Esophagus muscularis mucosa (tissue), 3 donors: ENCODE measurements around the gene CCL13.

Source experiments
- POLR2AphosphoS5 ChIP-seq, 2 donors: sonication (generic); formaldehyde crosslinking; IDR thresholded peaks; one replicate each; pipeline ENCODE4 v1.6.1; 2017; ENCODE audit warnings: antibody characterized with exemption in 2 of 2
- TF ChIP-seq, protein P1 (sequence below), 3 experiments: fragments of 200-600 bp in 2 of 3; fragments of 450-650 bp in 1 of 3; sonication (generic) in 2 of 3; IDR thresholded peaks; one replicate each; pipeline ENCODE4 v1.5.1; 2017 to 2019; ENCODE audit warnings: antibody characterized with exemption in 3 of 3, mild to moderate bottlenecking in 2 of 3, moderate library complexity in 1 of 3

DNA sequence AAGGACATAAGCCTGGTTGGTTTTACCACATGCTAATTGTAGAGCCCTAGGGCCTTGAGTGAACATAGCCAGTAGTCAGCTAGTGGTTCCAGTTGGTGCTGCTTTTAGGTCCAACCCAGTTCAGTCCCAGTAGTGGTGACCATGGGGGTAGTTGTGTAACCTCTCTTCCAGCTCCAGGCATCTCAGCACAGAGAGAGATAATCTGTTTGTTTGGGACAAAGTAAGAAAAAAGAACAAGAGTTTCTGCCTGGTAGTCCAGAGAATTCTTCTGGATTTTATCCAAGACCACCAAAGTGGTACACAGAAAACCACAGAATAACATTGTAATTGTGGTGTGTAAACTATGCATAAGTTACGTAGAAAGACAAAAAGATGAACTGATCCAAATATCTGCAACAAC, 5.2 kb upstream of the CCL13 start:
- no peak for TF ChIP-seq POLR2AphosphoS5 (IDR thresholded peaks at IDR 0.05)
- TF ChIP-seq, protein P1, sequence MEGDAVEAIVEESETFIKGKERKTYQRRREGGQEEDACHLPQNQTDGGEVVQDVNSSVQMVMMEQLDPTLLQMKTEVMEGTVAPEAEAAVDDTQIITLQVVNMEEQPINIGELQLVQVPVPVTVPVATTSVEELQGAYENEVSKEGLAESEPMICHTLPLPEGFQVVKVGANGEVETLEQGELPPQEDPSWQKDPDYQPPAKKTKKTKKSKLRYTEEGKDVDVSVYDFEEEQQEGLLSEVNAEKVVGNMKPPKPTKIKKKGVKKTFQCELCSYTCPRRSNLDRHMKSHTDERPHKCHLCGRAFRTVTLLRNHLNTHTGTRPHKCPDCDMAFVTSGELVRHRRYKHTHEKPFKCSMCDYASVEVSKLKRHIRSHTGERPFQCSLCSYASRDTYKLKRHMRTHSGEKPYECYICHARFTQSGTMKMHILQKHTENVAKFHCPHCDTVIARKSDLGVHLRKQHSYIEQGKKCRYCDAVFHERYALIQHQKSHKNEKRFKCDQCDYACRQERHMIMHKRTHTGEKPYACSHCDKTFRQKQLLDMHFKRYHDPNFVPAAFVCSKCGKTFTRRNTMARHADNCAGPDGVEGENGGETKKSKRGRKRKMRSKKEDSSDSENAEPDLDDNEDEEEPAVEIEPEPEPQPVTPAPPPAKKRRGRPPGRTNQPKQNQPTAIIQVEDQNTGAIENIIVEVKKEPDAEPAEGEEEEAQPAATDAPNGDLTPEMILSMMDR (IDR thresholded peaks at IDR 0.05), result no peak
